K562 (cell line): ENCODE measurements around the gene SLC7A14. TPM values are rescaled to one million over a fixed set of nuclear protein-coding genes. Genes with fewer than 3 reads are reported as not detected.

Experiments
- AFF1 ChIP-seq, 2 experiments: fragments of 450-650 bp; IDR thresholded peaks; 2 replicates each; pipeline ENCODE4 v1.6.1; 2018; ENCODE audit warnings: mild to moderate bottlenecking in 2 of 2, low read depth in 1 of 2; ENCODE audit not compliant: partially characterized antibody in 2 of 2
- E2F4 ChIP-seq: sonication (generic); formaldehyde crosslinking; IDR thresholded peaks from 2 replicates; pipeline ENCODE4 v1.8.0; 2022; ENCODE audit warnings: mild to moderate bottlenecking, low read depth, missing genetic modification reagents
- EHMT2 ChIP-seq: fragments of 450-650 bp; IDR thresholded peaks from 2 replicates; pipeline ENCODE4 v1.6.1; 2018; ENCODE audit warnings: antibody characterized with exemption
- HMG20B ChIP-seq: fragments of 250-450 bp; sonication (Bioruptor Pico); IDR thresholded peaks from 2 replicates; pipeline ENCODE4 v1.5.0; 2021; ENCODE audit warnings: mild to moderate bottlenecking
- MAZ ChIP-seq, 2 experiments: fragments of 450-650 bp in 1 of 2; sonication (generic) in 1 of 2; formaldehyde crosslinking; IDR thresholded peaks in 1 of 2; conservative IDR thresholded peaks in 1 of 2; 2 replicates each; pipeline versions ENCODE4 v1.4.0 to v1.5.0; 2020; ENCODE audit warnings: mild to moderate bottlenecking in 1 of 2, missing genetic modification reagents in 1 of 2
- MYNN ChIP-seq, 2 experiments: sonication (generic); formaldehyde crosslinking in 1 of 2; IDR thresholded peaks; 2 replicates each; pipeline versions ENCODE4 v1.5.0 to v1.6.1; 2016 to 2020; ENCODE audit warnings: antibody characterized with exemption in 1 of 2, missing genetic modification reagents in 1 of 2
- NCOA1 ChIP-seq: fragments of 450-650 bp; IDR thresholded peaks from 2 replicates; pipeline ENCODE4 v1.6.1; 2016; ENCODE audit warnings: low read depth
- NR3C1 ChIP-seq: sonication (generic); formaldehyde crosslinking; IDR thresholded peaks from 2 replicates; pipeline ENCODE4 v1.8.1; 2022; ENCODE audit warnings: missing genetic modification reagents
- REST ChIP-seq, 2 experiments: fragments of 450-650 bp; formaldehyde crosslinking in 1 of 2; IDR thresholded peaks; 2 replicates each; pipeline versions ENCODE4 v1.4.0 to v1.6.1; 2014 to 2020; ENCODE audit warnings: mild to moderate bottlenecking in 2 of 2, borderline replicate concordance in 1 of 2, low read depth in 1 of 2
- SNRNP70 ChIP-seq: fragments of 200-400 bp; formaldehyde crosslinking; optimal IDR thresholded peaks from 2 replicates; pipeline ENCODE3; 2017; ENCODE audit warnings: low read depth, low read length
- ZFP36 ChIP-seq: fragments of 150-350 bp; IDR thresholded peaks from 2 replicates; pipeline ENCODE4 v1.6.1; 2018; ENCODE audit warnings: low read length, low read depth; ENCODE audit not compliant: partially characterized antibody
- ZNF263 ChIP-seq: sonication (generic); formaldehyde crosslinking; IDR thresholded peaks from 2 replicates; pipeline ENCODE4 v1.8.0; 2022; ENCODE audit warnings: mild to moderate bottlenecking, missing genetic modification reagents, borderline replicate concordance
- polyA plus RNA-seq, 8 experiments: library from polyadenylated mRNA; depleted of rRNA in 4 of 8; stranded (reverse) in 5 of 8; unstranded in 3 of 8; fragments of >200 nt; fragmentation: Nextera tagmentation in 2 of 8; fragmentation: Illumina TruSeq in 1 of 8; extraction: Ambion mirVana in 2 of 8; extraction: Trizol in 1 of 8; gene quantifications; 2 replicates each; pipeline versions ENCODE4 v1.2.1 to v1.2.3, GENCODE V29; 2011 to 2014; ENCODE audit warnings: inconsistent platforms in 1 of 8, missing spikeins in 1 of 8
- total RNA-seq, 7 experiments: library from RNA; depleted of rRNA in 6 of 7; stranded (reverse); fragments of >200 nt in 6 of 7; fragmentation: Illumina TruSeq in 2 of 7; extraction: Trizol in 2 of 7; gene quantifications; 2 replicates each; pipeline versions ENCODE4 v1.2.1 to v1.2.3, GENCODE V29; 2011 to 2021; ENCODE audit warnings: low replicate concordance in 1 of 7
- TF ChIP-seq, protein P1 (sequence below): sonication (generic); formaldehyde crosslinking; IDR thresholded peaks from 2 replicates; pipeline ENCODE4 v1.8.0; 2022; ENCODE audit warnings: mild to moderate bottlenecking, missing genetic modification reagents

The SLC7A14 gene
- total and polyA plus RNA-seq, 9 of the 15 experiments (the other 6 are each of a cell fraction or from before 2014, with no cell fraction given): not detected

DNA sequence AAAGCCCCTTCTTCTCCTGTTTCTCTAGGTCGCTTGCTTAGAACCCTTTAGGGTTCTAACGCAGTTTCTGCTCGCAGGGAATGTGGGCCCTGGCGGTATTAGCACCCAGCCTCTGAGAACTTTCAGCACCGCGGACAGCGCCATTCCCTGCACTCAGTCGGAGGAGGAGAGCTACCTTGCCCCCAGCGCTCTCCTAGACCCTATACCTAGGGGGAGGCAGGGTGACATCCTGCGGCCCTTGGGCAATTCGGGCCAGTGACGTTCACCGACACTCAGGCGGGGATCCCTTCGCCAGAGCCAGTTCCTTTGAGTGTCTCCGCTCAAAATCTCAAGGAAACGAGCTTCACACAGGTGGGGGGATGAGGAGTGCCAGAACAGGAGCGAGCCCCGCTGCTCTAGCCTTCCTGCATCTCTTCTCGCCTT lies 1.3 kb downstream of the SLC7A14 start (continued):
- peak; percentile 99 for TF ChIP-seq REST (IDR thresholded peaks at IDR 0.05; ENCODE audit: borderline replicate concordance)
- peak; percentile 98 for TF ChIP-seq REST (CRISPR knock-in tag; IDR thresholded peaks at IDR 0.05; ENCODE audit: low read depth)
- no peak for TF ChIP-seq MYNN (IDR thresholded peaks at IDR 0.05)
- TF ChIP-seq MYNN (CRISPR knock-in tag; IDR thresholded peaks at IDR 0.05): 0 out of 2 replicates have a peak, but pooled peaks have one; percentile 44
- TF ChIP-seq ZNF263 (CRISPR knock-in tag): peak; percentile 46; the same call in 1 of the 2 replicates
- no peak for TF ChIP-seq SNRNP70
- peak; percentile 61; the same call in 1 of the 2 replicates for TF ChIP-seq NR3C1
- 0 out of 2 replicates have a peak, but pooled peaks have one; percentile 27 for TF ChIP-seq NCOA1
- peak; percentile 22 for TF ChIP-seq ZFP36
- TF ChIP-seq EHMT2: peak; percentile 97
- TF ChIP-seq MAZ (CRISPR knock-in tag; conservative IDR thresholded peaks at IDR 0.05 in 1 of 2, IDR thresholded peaks at IDR 0.05 in 1 of 2): peak in 1 of 2 experiments; percentile 77; a peak in 1 of 4 replicates
- peak; percentile 67; the same call in 1 of the 2 replicates for TF ChIP-seq E2F4 (CRISPR knock-in tag)
- TF ChIP-seq AFF1 (IDR thresholded peaks at IDR 0.05; ENCODE audit: low read depth in 1 of 2, partially characterized antibody in 2 of 2): peak in 1 of 2 experiments; percentile 81
- TF ChIP-seq, protein P1, sequence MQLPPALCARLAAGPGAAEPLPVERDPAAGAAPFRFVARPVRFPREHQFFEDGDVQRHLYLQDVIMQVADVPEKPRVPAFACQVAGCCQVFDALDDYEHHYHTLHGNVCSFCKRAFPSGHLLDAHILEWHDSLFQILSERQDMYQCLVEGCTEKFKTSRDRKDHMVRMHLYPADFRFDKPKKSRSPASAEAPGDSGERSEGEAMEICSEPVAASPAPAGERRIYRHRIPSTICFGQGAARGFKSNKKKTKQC (CRISPR knock-in tag): peak; percentile 94
- TF ChIP-seq HMG20B (CRISPR knock-in tag): no peak
